Thymus (tissue), 11 donors: ENCODE data around the gene PRDM9. TPM values are rescaled to one million over a fixed set of nuclear protein-coding genes. Genes with fewer than 3 reads are reported as not detected.
"Not testable (repeated sequence)": the region's sequence is repeated elsewhere in the genome, so short reads cannot be mapped to it uniquely, and the experiment has no call there.

Source experiments
- DNase-seq, 9 donors: peaks; one replicate each; pipeline ENCODE4 v3.0.0-alpha.2; 2013; ENCODE audit warnings: low spot score in 9 of 9, low read depth in 6 of 9, missing footprints in 1 of 9
- H3K27ac ChIP-seq, 2 donors: one replicate each; pipeline ENCODE4 v1.5.1; 2013; ENCODE audit warnings: control low read depth in 1 of 2, low read depth in 1 of 2, low read length in 1 of 2, mild to moderate bottlenecking in 1 of 2, moderate library complexity in 1 of 2
- H3K27me3 ChIP-seq, 2 donors: one replicate each; pipeline ENCODE4 v1.5.1; 2013; ENCODE audit warnings: low read length in 1 of 2; ENCODE audit not compliant: control insufficient read depth in 2 of 2, insufficient read depth in 1 of 2
- H3K36me3 ChIP-seq, 2 donors: one replicate each; pipeline ENCODE4 v1.5.1; 2013; ENCODE audit warnings: low read length in 1 of 2, mild to moderate bottlenecking in 1 of 2, moderate library complexity in 1 of 2; ENCODE audit not compliant: control insufficient read depth in 2 of 2, insufficient read depth in 2 of 2
- H3K4me1 ChIP-seq, 2 donors: one replicate each; pipeline ENCODE4 v1.5.1; 2013; ENCODE audit warnings: low read length in 2 of 2; ENCODE audit not compliant: control insufficient read depth in 2 of 2, insufficient read depth in 2 of 2
- H3K4me3 ChIP-seq, 2 donors: one replicate each; pipeline ENCODE4 v1.5.1; 2013; ENCODE audit warnings: low read length in 2 of 2, control low read depth in 1 of 2, mild to moderate bottlenecking in 1 of 2
- H3K9me3 ChIP-seq, 2 donors: one replicate each; pipeline ENCODE4 v1.5.1; 2013; ENCODE audit warnings: low read length in 1 of 2, mild to moderate bottlenecking in 1 of 2; ENCODE audit not compliant: control insufficient read depth in 2 of 2, insufficient read depth in 1 of 2
- WGBS: extraction: QIAGEN DNeasy Blood & Tissue Kit; methylation state at CpG from one replicate; pipeline ENCODE4 v1.1.7; 2013; 5-methylcytosine and 5-hydroxymethylcytosine counted together
- polyA plus RNA-seq: library from polyadenylated mRNA; stranded (reverse); fragments of 200-250 nt; gene quantifications from one replicate; pipeline ENCODE4 v1.2.3, GENCODE V29; 2013
- total RNA-seq: library from RNA; stranded (reverse); fragments of 120-200 nt; gene quantifications from one replicate; pipeline ENCODE4 v1.2.4, GENCODE V29; 2013
- donor health status: healthy.

Gene PRDM9
- total and polyA plus RNA-seq, 2 donors, result 0.02 TPM; not detected in 1

GRCh38 chr5:23522553-23522952 is 15.1 kb downstream of the PRDM9 start:
- Histone ChIP-seq H3K4me3 (no peak overlapping the region), H3K27ac (no peak overlapping the region), H3K9me3 (peaks cover 0 to 5% of the 10 kb centered on the region in 2 donors), H3K4me1 (no peaks in the 10 kb centered on the region), H3K36me3 (no peaks in the 10 kb centered on the region), H3K27me3 (no peaks in the 10 kb centered on the region)
- WGBS, result 93% methylated on average over 4 of the region's 4 CpGs
- no peak for DNase-seq

GRCh38 chr5:23523031-23523430 is 15.6 kb downstream of the PRDM9 start:
- H3K36me3 ChIP-seq, result no peaks in the 10 kb centered on the region
- no peak for DNase-seq
- H3K27me3 ChIP-seq, result no peaks in the 10 kb centered on the region
- no peaks in the 10 kb centered on the region for H3K4me1 ChIP-seq
- H3K27ac ChIP-seq, result no peak overlapping the region
- WGBS, result 96% methylated on average over 1 of the region's 1 CpG
- peaks cover 0 to 6% of the 10 kb centered on the region in 2 donors for H3K9me3 ChIP-seq
- no peak overlapping the region for H3K4me3 ChIP-seq

DNA sequence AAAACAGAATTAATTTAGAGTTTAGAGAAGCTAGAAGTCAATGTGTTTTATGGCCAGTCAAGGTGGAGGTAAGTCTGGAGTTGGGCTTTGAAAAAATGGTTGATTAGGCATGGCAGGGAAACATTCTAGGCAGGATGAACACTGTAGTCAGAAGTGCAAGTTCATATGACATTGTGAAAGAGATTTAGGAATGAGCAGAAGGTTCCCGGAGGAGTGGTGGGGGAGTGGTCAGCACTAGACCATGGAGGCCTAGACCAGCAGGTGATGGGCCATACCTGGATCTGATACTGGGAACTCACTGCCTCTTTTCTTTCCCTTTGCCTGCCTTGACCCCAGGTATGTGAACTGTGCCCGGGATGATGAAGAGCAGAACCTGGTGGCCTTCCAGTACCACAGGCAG is 16.6 kb downstream of the PRDM9 start:
- Histone ChIP-seq H3K27me3 (no peaks in the 10 kb centered on the region), H3K27ac (no peak overlapping the region), H3K9me3 (peaks cover 0 to 6% of the 10 kb centered on the region in 2 donors), H3K4me3 (no peak overlapping the region), H3K4me1 (no peaks in the 10 kb centered on the region), H3K36me3 (no peaks in the 10 kb centered on the region)
- no peak for DNase-seq
- WGBS, result 93% methylated on average over 2 of the region's 2 CpGs

DNA sequence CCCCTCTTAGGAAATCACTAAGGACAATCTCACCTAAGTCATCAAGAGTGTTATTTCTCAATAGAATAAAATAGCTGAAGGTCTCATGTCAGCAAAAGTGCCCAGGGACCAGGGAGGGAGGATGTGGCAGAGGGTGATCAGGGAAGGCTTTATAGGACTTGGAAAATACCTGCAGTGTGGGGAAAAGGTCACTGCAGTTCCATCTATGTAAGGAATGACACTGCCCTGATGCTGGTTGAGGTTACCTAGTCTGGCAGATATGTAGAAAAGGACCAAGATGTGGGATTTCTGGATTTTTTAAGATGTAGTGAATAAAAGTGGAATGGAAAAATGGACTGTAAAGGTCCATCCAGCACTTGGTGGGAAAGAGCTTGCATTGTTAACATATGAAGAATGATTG is 18.3 kb downstream of the PRDM9 start:
- H3K4me3 ChIP-seq, result no peak overlapping the region
- no peak overlapping the region for H3K27ac ChIP-seq
- DNase-seq, result no peak
- no peaks in the 10 kb centered on the region for H3K36me3 ChIP-seq
- H3K9me3 ChIP-seq, result peaks cover 0 to 6% of the 10 kb centered on the region in 2 donors
- no peaks in the 10 kb centered on the region for H3K27me3 ChIP-seq
- no peaks in the 10 kb centered on the region for H3K4me1 ChIP-seq

- not testable (repeated sequence) for H3K27me3 ChIP-seq, H3K4me3 ChIP-seq, H3K4me1 ChIP-seq, H3K9me3 ChIP-seq, H3K36me3 ChIP-seq, H3K27ac ChIP-seq, DNase-seq
- 94% methylated on average over 5 of the region's 5 CpGs for WGBS
These were observed 19.2 kb downstream of the PRDM9 start for GRCh38 chr5:23526616-23527015.

DNA sequence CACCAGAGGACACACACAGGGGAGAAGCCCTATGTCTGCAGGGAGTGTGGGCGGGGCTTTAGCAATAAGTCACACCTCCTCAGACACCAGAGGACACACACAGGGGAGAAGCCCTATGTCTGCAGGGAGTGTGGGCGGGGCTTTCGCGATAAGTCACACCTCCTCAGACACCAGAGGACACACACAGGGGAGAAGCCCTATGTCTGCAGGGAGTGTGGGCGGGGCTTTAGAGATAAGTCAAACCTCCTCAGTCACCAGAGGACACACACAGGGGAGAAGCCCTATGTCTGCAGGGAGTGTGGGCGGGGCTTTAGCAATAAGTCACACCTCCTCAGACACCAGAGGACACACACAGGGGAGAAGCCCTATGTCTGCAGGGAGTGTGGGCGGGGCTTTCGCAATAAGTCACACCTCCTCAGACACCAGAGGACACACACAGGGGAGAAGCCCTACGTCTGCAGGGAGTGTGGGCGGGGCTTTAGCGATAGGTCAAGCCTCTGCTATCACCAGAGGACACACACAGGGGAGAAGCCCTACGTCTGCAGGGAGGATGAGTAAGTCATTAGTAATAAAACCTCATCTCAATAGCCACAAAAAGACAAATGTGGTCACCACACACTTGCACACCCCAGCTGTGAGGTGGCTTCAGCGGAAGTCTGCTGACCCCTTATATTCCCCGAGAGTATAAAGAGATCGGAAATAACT is 20.0 kb downstream of the PRDM9 start:
- H3K4me1 ChIP-seq, H3K27ac ChIP-seq, H3K9me3 ChIP-seq, DNase-seq, H3K36me3 ChIP-seq, H3K4me3 ChIP-seq, H3K27me3 ChIP-seq: not testable (repeated sequence)
- WGBS, result 94% methylated on average over 15 of the region's 15 CpGs

DNA sequence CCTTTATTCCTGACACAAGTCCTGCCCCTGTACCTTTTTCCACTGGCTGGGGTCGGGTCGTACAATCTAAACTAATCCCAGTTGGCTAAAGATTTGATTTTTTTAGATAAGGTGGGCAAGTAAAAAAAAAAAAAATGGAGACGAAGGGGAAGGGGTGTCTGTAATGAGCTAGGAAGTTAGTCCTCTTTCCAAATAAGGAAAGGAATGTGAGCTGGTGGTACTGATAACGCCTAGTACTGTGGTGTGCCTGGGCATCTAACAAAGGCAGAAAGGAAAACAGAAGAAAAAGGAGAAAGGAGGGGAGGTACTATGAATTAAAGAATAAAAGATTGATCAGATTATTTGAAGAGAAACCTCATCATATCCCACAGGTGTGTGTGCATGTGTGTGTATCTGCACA is 21.3 kb downstream of the PRDM9 start:
- 87% methylated on average over 4 of the region's 4 CpGs for WGBS
- Histone ChIP-seq H3K27me3 (no peaks in the 10 kb centered on the region), H3K4me1 (no peaks in the 10 kb centered on the region), H3K4me3 (no peak overlapping the region), H3K36me3 (no peaks in the 10 kb centered on the region), H3K9me3 (peaks cover 0 to 6% of the 10 kb centered on the region in 2 donors), H3K27ac (no peak overlapping the region)
- no peak for DNase-seq

- H3K27me3 ChIP-seq, result no peaks in the 10 kb centered on the region
- DNase-seq, result no peak
- H3K27ac ChIP-seq, result no peak overlapping the region
- peaks cover 0 to 6% of the 10 kb centered on the region in 2 donors for H3K9me3 ChIP-seq
- no peak overlapping the region for H3K4me3 ChIP-seq
- H3K36me3 ChIP-seq, result no peaks in the 10 kb centered on the region
- H3K4me1 ChIP-seq, result no peaks in the 10 kb centered on the region
These were observed 23.2 kb downstream of the PRDM9 start for GRCh38 chr5:23530571-23530970.

DNA sequence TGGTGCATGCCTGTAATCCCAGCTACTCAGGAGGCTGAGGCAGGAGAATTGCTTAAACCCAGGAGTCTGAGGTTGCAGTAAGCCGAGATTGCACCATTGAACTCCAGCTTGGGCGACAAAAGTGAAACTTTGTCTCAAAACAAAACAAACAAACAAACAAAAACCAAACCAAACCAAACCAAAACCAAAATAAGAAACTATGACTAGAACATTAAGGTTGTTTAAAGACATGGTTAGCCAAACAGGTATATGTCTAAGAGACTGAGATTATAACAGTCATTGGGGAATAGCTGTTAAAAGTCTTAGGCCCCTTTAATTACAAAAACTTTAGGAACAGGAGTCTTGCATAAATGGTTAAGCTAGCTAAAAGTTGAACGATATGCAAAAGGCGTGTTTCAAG is 63.6 kb downstream of the PRDM9 start:
- H3K27ac ChIP-seq, result no peak overlapping the region
- DNase-seq, result no peak
- H3K9me3 ChIP-seq, result no peaks in the 10 kb centered on the region
- 94% methylated on average over 4 of the region's 4 CpGs for WGBS
- H3K27me3 ChIP-seq, result no peaks in the 10 kb centered on the region
- no peak overlapping the region for H3K4me3 ChIP-seq
- no peaks in the 10 kb centered on the region for H3K36me3 ChIP-seq
- no peaks in the 10 kb centered on the region for H3K4me1 ChIP-seq
